Choroid plexus epithelial cell (primary cell): ENCODE results near the gene TAC4.
A peak's percentile ranks its signal among the peaks of the same experiment; 100 is the strongest.

ENCODE experiments used
- DNase-seq: peaks from one replicate; pipeline ENCODE4 v3.0.0-alpha.2; 2010; ENCODE audit warnings: low read depth
- H3K4me3 ChIP-seq: 2 replicates; pipeline ENCODE4 v1.5.1; 2011; ENCODE audit warnings: low read depth, mild to moderate bottlenecking, control low read depth, low read length, moderate library complexity
- CTCF ChIP-seq: conservative IDR thresholded peaks from 2 replicates; pipeline ENCODE4 v1.5.1; 2011; ENCODE audit warnings: low read depth, mild to moderate bottlenecking, control low read depth, inconsistent platforms, low read length, moderate library complexity

Gene TAC4

GRCh38 chr17:49882434-49882833, 34.6 kb upstream of the TAC4 start:
- no peak for DNase-seq
- no peak overlapping the region for H3K4me3 ChIP-seq
- no peak for TF ChIP-seq CTCF

GRCh38 chr17:49881054-49881402, 33.2 kb upstream of the TAC4 start:
- TF ChIP-seq CTCF, result no peak
- no peak for DNase-seq
- H3K4me3 ChIP-seq, result no peak overlapping the region

- TF ChIP-seq CTCF, result peak; percentile 88
- H3K4me3 ChIP-seq, result no peak overlapping the region
- DNase-seq, result peak; percentile 67
Observed at GRCh38 chr17:49880291-49881053, 32.6 kb upstream of the TAC4 start.

GRCh38 chr17:49878931-49879904, 31.3 kb upstream of the TAC4 start:
- no peak for TF ChIP-seq CTCF
- no peak for DNase-seq
- no peak overlapping the region for H3K4me3 ChIP-seq

- no peak for DNase-seq
- H3K4me3 ChIP-seq, result no peak overlapping the region
- no peak for TF ChIP-seq CTCF
Observed at GRCh38 chr17:49875685-49876084, 27.8 kb upstream of the TAC4 start.

- DNase-seq, result no peak
- TF ChIP-seq CTCF, result no peak
- no peak overlapping the region for H3K4me3 ChIP-seq
Observed at GRCh38 chr17:49874911-49875310, 27.0 kb upstream of the TAC4 start.
